ENCODE results near the gene KRT15. TPM values are rescaled to one million over a fixed set of nuclear protein-coding genes. Genes with fewer than 3 reads are reported as not detected.
A peak's percentile ranks its signal among the peaks of the same experiment; 100 is the strongest.

KRT15 gene
- total and polyA plus RNA-seq, 2 of the 4 experiments (the other 2 are of a cell fraction): 2.9 to 5.3 TPM

GRCh38 chr17:41538565-41538991 is 19.9 kb upstream of the KRT15 start (continued):
- TF ChIP-seq ELK1 (IDR thresholded peaks at IDR 0.05; ENCODE audit: borderline replicate concordance, low read depth, low read length) (no peak), MXI1 (IDR thresholded peaks at IDR 0.05; ENCODE audit: borderline replicate concordance, low read depth, low read length) (no peak), CHD1 (IDR thresholded peaks at IDR 0.05; ENCODE audit: low read depth, low read length) (no peak), NFE2L2 (IDR thresholded peaks at IDR 0.05; ENCODE audit: low read depth, low read length) (no peak), RFX5 (IDR thresholded peaks at IDR 0.05; ENCODE audit: low read depth, low read length) (no peak), POLR2A (IDR thresholded peaks at IDR 0.05; ENCODE audit: low read depth, low read length) (no peak)

GRCh38 chr17:41537990-41538389 is 19.3 kb upstream of the KRT15 start:
- Histone ChIP-seq H3K14ac (replicated peaks; ENCODE audit: low read depth, low read length) (peak overlapping the region; percentile 10; the same call in 1 of the 2 replicates), H2AK5ac (ENCODE audit: low read depth, low read length) (peak overlapping the region; percentile 92), H4K8ac (ENCODE audit: low read depth in 2 of 2, low read length in 2 of 2) (peak overlapping the region; percentile 62 to 75; a peak in 2 of 4 replicates), H3K27me3 (ENCODE audit: control insufficient read depth, insufficient read depth, low read length) (no peaks in the 10 kb centered on the region), H3K36me3 (ENCODE audit: control insufficient read depth, insufficient read depth, low read length) (no peaks in the 10 kb centered on the region), H3K4me3 (ENCODE audit: insufficient read depth, low read depth, low read length) (no peak overlapping the region), H3K4ac (ENCODE audit: low read depth, low read length) (peak overlapping the region; percentile 83), H3K9me3 (ENCODE audit: control insufficient read depth, insufficient read depth, low read length) (no peaks in the 10 kb centered on the region), H3K79me1 (ENCODE audit: low read depth in 1 of 2, low read length in 2 of 2) (no peaks in the 10 kb centered on the region), H3K56ac (ENCODE audit: extremely low read depth, insufficient read depth, low read length) (no peak overlapping the region), H3K4me2 (ENCODE audit: low read depth, low read length) (no peak overlapping the region), H3K27ac (ENCODE audit: insufficient read depth, low read length) (no peak overlapping the region), H4K5ac (ENCODE audit: low read depth, low read length) (peak overlapping the region; percentile 64), H3K18ac (ENCODE audit: low read depth, low read length) (peak overlapping the region; percentile 24; the same call in 1 of the 2 replicates), H3K9ac (ENCODE audit: low read depth, low read length) (no peak overlapping the region), H4K91ac (ENCODE audit: insufficient read depth, low read depth, low read length) (peak overlapping the region; percentile 70), H2AFZ (replicated peaks; ENCODE audit: low read length, poor library complexity) (peak overlapping the region; percentile 48), H2BK20ac (ENCODE audit: low read depth, low read length) (peak overlapping the region; percentile 70), H2AK9ac (replicated peaks; ENCODE audit: low read depth, low read length, poor library complexity) (peak overlapping the region; percentile 77), H2BK120ac (ENCODE audit: low read depth, low read length) (peak overlapping the region; percentile 58), H3K23ac (ENCODE audit: low read depth, low read length) (peak overlapping the region; percentile 5; the same call in 1 of the 2 replicates), H3K9me1 (ENCODE audit: insufficient read depth, low read length) (peaks cover 11% of the 10 kb centered on the region), H4K20me1 (ENCODE audit: insufficient read depth, low read length) (no peaks in the 10 kb centered on the region), H2BK15ac (ENCODE audit: low read depth, low read length) (peak overlapping the region; percentile 32; the same call in 2 of the 3 replicates), H3K4me1 (ENCODE audit: control insufficient read depth, insufficient read depth, low read length) (peaks cover 16% of the 10 kb centered on the region), H2BK5ac (ENCODE audit: low read depth, low read length, poor library complexity, severe bottlenecking) (no peak overlapping the region)
- ATAC-seq (ENCODE audit: low read depth) (no peak), DNase-seq (peak; percentile 20)
- POLR2A ChIA-PET (ENCODE audit: unreplicated experiment): no interaction called here
- no CpG with 5 or more reads among the region's 9 CpGs for WGBS, 2 experiments (ENCODE audit: extremely low coverage in 2 of 2, insufficient read length in 1 of 2)
- intact Hi-C loops (cut with micrococcal nuclease) (no loop called here), dilution Hi-C loops (cut with HindIII; ENCODE audit: low sequenced_read_pairs, unreplicated experiment) (no loop called here), in situ Hi-C loops (cut with MboI; ENCODE audit: low sequenced_read_pairs) (no loop called here)
- CTCF ChIA-PET: interaction anchor here (1.6 kb wide), 1 partner anchor 10 kb away, joined by 7 read pairs; no protein-coding TSS in a partner anchor
- BruUV-seq (replicated peaks): no TSS peak
- TF ChIP-seq CEBPB (IDR thresholded peaks at IDR 0.05; ENCODE audit: low read depth, low read length) (peak; percentile 60; the same call in 1 of the 2 replicates), MXI1 (IDR thresholded peaks at IDR 0.05; ENCODE audit: borderline replicate concordance, low read depth, low read length) (no peak)
